HL-60 (cell line): Measurements from ENCODE around the gene CTNNA3.

Experiments
- DNase-seq, 2 experiments: peaks; one replicate each; pipeline ENCODE4 v3.0.0-alpha.2; 2010 to 2020; ENCODE audit warnings: low read depth in 1 of 2, low spot score in 1 of 2
- H3K27ac ChIP-seq: fragments of 250-450 bp; sonication (Bioruptor Pico); replicated peaks from 2 replicates; pipeline ENCODE4 v1.5.1; 2020; ENCODE audit warnings: mild to moderate bottlenecking, moderate library complexity
- H3K27me3 ChIP-seq: fragments of 250-450 bp; sonication (Bioruptor Pico); 2 replicates; pipeline ENCODE4 v1.5.1; 2021; ENCODE audit warnings: mild to moderate bottlenecking, moderate library complexity; ENCODE audit not compliant: insufficient read depth, poor library complexity, severe bottlenecking
- H3K4me3 ChIP-seq: replicated peaks from 2 replicates; pipeline ENCODE4 v1.5.1; 2011; ENCODE audit warnings: mild to moderate bottlenecking, control low read depth, low read length; ENCODE audit not compliant: insufficient read depth
- GABPA ChIP-seq: IDR thresholded peaks from 2 replicates; pipeline ENCODE4 v1.6.1; 2012; ENCODE audit warnings: low read depth
- POLR2AphosphoS5 ChIP-seq: IDR thresholded peaks from 2 replicates; pipeline ENCODE4 v1.6.1; 2012; ENCODE audit warnings: low read depth
- SPI1 ChIP-seq: IDR thresholded peaks from 2 replicates; pipeline ENCODE4 v1.6.1; 2012; ENCODE audit warnings: low read depth, mild to moderate bottlenecking, borderline replicate concordance
- TF ChIP-seq, protein P1 (sequence below): IDR thresholded peaks from one replicate; pipeline ENCODE4 v1.5.1; 2011; ENCODE audit warnings: low read length, control low read depth, inconsistent platforms; ENCODE audit not compliant: insufficient read depth
- TF ChIP-seq, protein P2 (sequence below): IDR thresholded peaks from 2 replicates; pipeline ENCODE4 v1.6.1; 2012; ENCODE audit warnings: low read depth; ENCODE audit not compliant: insufficient replicate concordance

CTNNA3 gene

GRCh38 chr10:67269828-67270227 is 426.2 kb downstream of the CTNNA3 start:
- Histone ChIP-seq H3K4me3 (no peak overlapping the region), H3K27ac (no peak overlapping the region), H3K27me3 (no peaks in the 10 kb centered on the region)
- no peak for DNase-seq
- TF ChIP-seq, protein P1, sequence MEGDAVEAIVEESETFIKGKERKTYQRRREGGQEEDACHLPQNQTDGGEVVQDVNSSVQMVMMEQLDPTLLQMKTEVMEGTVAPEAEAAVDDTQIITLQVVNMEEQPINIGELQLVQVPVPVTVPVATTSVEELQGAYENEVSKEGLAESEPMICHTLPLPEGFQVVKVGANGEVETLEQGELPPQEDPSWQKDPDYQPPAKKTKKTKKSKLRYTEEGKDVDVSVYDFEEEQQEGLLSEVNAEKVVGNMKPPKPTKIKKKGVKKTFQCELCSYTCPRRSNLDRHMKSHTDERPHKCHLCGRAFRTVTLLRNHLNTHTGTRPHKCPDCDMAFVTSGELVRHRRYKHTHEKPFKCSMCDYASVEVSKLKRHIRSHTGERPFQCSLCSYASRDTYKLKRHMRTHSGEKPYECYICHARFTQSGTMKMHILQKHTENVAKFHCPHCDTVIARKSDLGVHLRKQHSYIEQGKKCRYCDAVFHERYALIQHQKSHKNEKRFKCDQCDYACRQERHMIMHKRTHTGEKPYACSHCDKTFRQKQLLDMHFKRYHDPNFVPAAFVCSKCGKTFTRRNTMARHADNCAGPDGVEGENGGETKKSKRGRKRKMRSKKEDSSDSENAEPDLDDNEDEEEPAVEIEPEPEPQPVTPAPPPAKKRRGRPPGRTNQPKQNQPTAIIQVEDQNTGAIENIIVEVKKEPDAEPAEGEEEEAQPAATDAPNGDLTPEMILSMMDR = no peak
- TF ChIP-seq SPI1 (no peak), GABPA (no peak), POLR2AphosphoS5 (no peak)
- TF ChIP-seq, protein P2, sequence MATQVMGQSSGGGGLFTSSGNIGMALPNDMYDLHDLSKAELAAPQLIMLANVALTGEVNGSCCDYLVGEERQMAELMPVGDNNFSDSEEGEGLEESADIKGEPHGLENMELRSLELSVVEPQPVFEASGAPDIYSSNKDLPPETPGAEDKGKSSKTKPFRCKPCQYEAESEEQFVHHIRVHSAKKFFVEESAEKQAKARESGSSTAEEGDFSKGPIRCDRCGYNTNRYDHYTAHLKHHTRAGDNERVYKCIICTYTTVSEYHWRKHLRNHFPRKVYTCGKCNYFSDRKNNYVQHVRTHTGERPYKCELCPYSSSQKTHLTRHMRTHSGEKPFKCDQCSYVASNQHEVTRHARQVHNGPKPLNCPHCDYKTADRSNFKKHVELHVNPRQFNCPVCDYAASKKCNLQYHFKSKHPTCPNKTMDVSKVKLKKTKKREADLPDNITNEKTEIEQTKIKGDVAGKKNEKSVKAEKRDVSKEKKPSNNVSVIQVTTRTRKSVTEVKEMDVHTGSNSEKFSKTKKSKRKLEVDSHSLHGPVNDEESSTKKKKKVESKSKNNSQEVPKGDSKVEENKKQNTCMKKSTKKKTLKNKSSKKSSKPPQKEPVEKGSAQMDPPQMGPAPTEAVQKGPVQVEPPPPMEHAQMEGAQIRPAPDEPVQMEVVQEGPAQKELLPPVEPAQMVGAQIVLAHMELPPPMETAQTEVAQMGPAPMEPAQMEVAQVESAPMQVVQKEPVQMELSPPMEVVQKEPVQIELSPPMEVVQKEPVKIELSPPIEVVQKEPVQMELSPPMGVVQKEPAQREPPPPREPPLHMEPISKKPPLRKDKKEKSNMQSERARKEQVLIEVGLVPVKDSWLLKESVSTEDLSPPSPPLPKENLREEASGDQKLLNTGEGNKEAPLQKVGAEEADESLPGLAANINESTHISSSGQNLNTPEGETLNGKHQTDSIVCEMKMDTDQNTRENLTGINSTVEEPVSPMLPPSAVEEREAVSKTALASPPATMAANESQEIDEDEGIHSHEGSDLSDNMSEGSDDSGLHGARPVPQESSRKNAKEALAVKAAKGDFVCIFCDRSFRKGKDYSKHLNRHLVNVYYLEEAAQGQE = no peak

DNA sequence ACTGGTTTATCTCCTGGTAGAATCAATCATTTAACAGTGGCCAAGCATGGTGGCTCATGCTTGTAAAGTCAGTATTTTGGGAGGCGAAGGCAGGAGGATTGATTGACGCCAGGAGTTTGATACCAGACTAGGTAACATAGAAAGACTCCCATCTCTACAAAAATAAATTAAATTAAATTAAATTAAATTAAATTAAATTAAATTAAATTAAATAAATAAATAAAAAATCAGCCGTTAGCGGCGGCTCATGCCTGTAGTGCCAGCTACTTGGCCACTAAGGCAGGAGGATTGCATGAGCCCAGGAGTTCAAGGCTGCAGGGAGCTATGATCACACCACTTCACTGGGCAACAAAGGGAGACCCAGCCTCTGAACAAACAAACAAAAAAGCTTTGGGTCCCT is 427.8 kb downstream of the CTNNA3 start:
- DNase-seq = no peak
- Histone ChIP-seq H3K4me3 (no peak overlapping the region), H3K27ac (no peak overlapping the region), H3K27me3 (no peaks in the 10 kb centered on the region)
- TF ChIP-seq SPI1 (no peak), POLR2AphosphoS5 (no peak), GABPA (no peak)
- TF ChIP-seq, protein P2 = no peak
- TF ChIP-seq, protein P1 = no peak

GRCh38 chr10:67262675-67263074 is 433.3 kb downstream of the CTNNA3 start:
- no peak for TF ChIP-seq GABPA
- TF ChIP-seq, protein P1 = no peak
- TF ChIP-seq, protein P2 = no peak
- no peak for TF ChIP-seq SPI1
- H3K4me3 ChIP-seq = no peak overlapping the region
- DNase-seq = no peak
- H3K27ac ChIP-seq = no peak overlapping the region
- H3K27me3 ChIP-seq = no peaks in the 10 kb centered on the region
